H9 (cell line): Measurements from ENCODE around the gene EPB41L1. TPM values are rescaled to one million over a fixed set of nuclear protein-coding genes. Genes with fewer than 3 reads are reported as not detected.

Experiments
- DNase-seq: peaks from one replicate; pipeline ENCODE4 v3.0.0-alpha.2; 2017
- H2AFZ ChIP-seq: one replicate; pipeline ENCODE4 v1.6.1; 2013; ENCODE audit warnings: mild to moderate bottlenecking, low read length, control low read depth, moderate library complexity
- H2AK5ac ChIP-seq: 2 replicates; pipeline ENCODE4 v1.6.1; 2013; ENCODE audit warnings: low read length, control low read depth, mixed read lengths; ENCODE audit not compliant: insufficient read length
- H2BK120ac ChIP-seq: one replicate; pipeline ENCODE4 v1.6.1; 2013; ENCODE audit warnings: low read depth, mild to moderate bottlenecking, low read length, control low read depth, inconsistent platforms; ENCODE audit not compliant: poor library complexity, severe bottlenecking
- H2BK12ac ChIP-seq: 2 replicates; pipeline ENCODE4 v1.6.1; 2013; ENCODE audit warnings: low read length, control low read depth, mixed read lengths, low read depth; ENCODE audit not compliant: insufficient read length
- H2BK15ac ChIP-seq: 2 replicates; pipeline ENCODE4 v1.6.1; 2013; ENCODE audit warnings: low read depth, low read length, control low read depth
- H2BK20ac ChIP-seq: one replicate; pipeline ENCODE4 v1.6.1; 2013; ENCODE audit warnings: low read depth, mild to moderate bottlenecking, low read length, control low read depth, inconsistent platforms; ENCODE audit not compliant: poor library complexity, severe bottlenecking
- H2BK5ac ChIP-seq: 2 replicates; pipeline ENCODE4 v1.6.1; 2013; ENCODE audit warnings: low read length, control low read depth, mixed read lengths; ENCODE audit not compliant: insufficient read length
- H3K14ac ChIP-seq: 2 replicates; pipeline ENCODE4 v1.6.1; 2013; ENCODE audit warnings: low read length, control low read depth; ENCODE audit not compliant: insufficient read depth
- H3K18ac ChIP-seq: 2 replicates; pipeline ENCODE4 v1.6.1; 2013; ENCODE audit warnings: low read depth, mild to moderate bottlenecking, mixed read lengths, low read length, control low read depth; ENCODE audit not compliant: insufficient read length
- H3K23ac ChIP-seq: 2 replicates; pipeline ENCODE4 v1.6.1; 2013; ENCODE audit warnings: low read length, control low read depth, mixed read lengths, low read depth; ENCODE audit not compliant: insufficient read length
- H3K23me2 ChIP-seq: 2 replicates; pipeline ENCODE4 v1.6.1; 2013; ENCODE audit warnings: low read depth, mild to moderate bottlenecking, mixed read lengths, low read length, control low read depth; ENCODE audit not compliant: insufficient read length, poor library complexity, severe bottlenecking
- H3K27ac ChIP-seq: 2 replicates; pipeline ENCODE4 v1.5.1; 2013; ENCODE audit warnings: low read length, control low read depth, mixed read lengths, low read depth; ENCODE audit not compliant: insufficient read length
- H3K27me3 ChIP-seq: 2 replicates; pipeline ENCODE4 v1.6.1; 2013; ENCODE audit warnings: low read length, control low read depth, inconsistent platforms; ENCODE audit not compliant: insufficient read depth
- H3K4ac ChIP-seq: 2 replicates; pipeline ENCODE4 v1.6.1; 2013; ENCODE audit warnings: low read depth, mild to moderate bottlenecking, control low read depth, inconsistent platforms, low read length, moderate library complexity
- H3K4me1 ChIP-seq: 2 replicates; pipeline ENCODE4 v1.6.1; 2013; ENCODE audit warnings: low read length, control low read depth, inconsistent platforms; ENCODE audit not compliant: insufficient read depth
- H3K4me2 ChIP-seq: 2 replicates; pipeline ENCODE4 v1.6.1; 2013; ENCODE audit warnings: low read length, control low read depth, mixed read lengths; ENCODE audit not compliant: insufficient read length, insufficient read depth
- H3K56ac ChIP-seq: 2 replicates; pipeline ENCODE4 v1.6.1; 2013; ENCODE audit warnings: low read depth, mild to moderate bottlenecking, mixed read lengths, low read length, control low read depth; ENCODE audit not compliant: insufficient read length
- H3K79me1 ChIP-seq: 2 replicates; pipeline ENCODE4 v1.6.1; 2013; ENCODE audit warnings: low read depth, mild to moderate bottlenecking, moderate library complexity, low read length, control low read depth, inconsistent platforms; ENCODE audit not compliant: insufficient read depth, poor library complexity, severe bottlenecking
- H3K79me2 ChIP-seq: 2 replicates; pipeline ENCODE4 v1.6.1; 2013; ENCODE audit warnings: low read length, control low read depth, inconsistent platforms; ENCODE audit not compliant: insufficient read depth
- H3K9ac ChIP-seq: 2 replicates; pipeline ENCODE4 v1.6.1; 2013; ENCODE audit warnings: low read length, control low read depth, mixed read lengths; ENCODE audit not compliant: insufficient read length; ENCODE audit errors: extremely low read depth
- H3K9me3 ChIP-seq: one replicate; pipeline ENCODE4 v1.6.1; 2013; ENCODE audit warnings: low read depth, low read length, inconsistent platforms; ENCODE audit not compliant: control insufficient read depth
- H3T11ph ChIP-seq: one replicate; pipeline ENCODE4 v1.6.1; 2013; ENCODE audit warnings: mild to moderate bottlenecking, low read length, control low read depth, inconsistent platforms
- H4K20me1 ChIP-seq: one replicate; pipeline ENCODE4 v1.6.1; 2013; ENCODE audit not compliant: control insufficient read depth, insufficient read length, insufficient read depth
- H4K5ac ChIP-seq: 2 replicates; pipeline ENCODE4 v1.6.1; 2013; ENCODE audit warnings: low read depth, mild to moderate bottlenecking, mixed read lengths, low read length, control low read depth; ENCODE audit not compliant: insufficient read length
- H4K8ac ChIP-seq: replicated peaks from 2 replicates; pipeline ENCODE4 v1.6.1; 2013; ENCODE audit warnings: low read length, control low read depth, mixed read lengths, low read depth; ENCODE audit not compliant: insufficient read length
- H4K91ac ChIP-seq: 2 replicates; pipeline ENCODE4 v1.6.1; 2013; ENCODE audit warnings: low read depth, mild to moderate bottlenecking, moderate library complexity, mixed read lengths, low read length, control low read depth; ENCODE audit not compliant: insufficient read length
- H3K27ac Mint-ChIP-seq, 3 experiments: 2 replicates in 2 of 3; 3 replicates in 1 of 3; pipeline ENCODE4 v1.8.0; 2020 to 2021; ENCODE audit warnings: mixed read lengths in 3 of 3, mild to moderate bottlenecking in 1 of 3, moderate library complexity in 1 of 3
- H3K27me3 Mint-ChIP-seq: 2 replicates; pipeline ENCODE4 v1.8.0; 2021; ENCODE audit warnings: low read depth, mild to moderate bottlenecking, moderate library complexity, mixed read lengths
- H3K36me3 Mint-ChIP-seq, 3 experiments: 2 replicates in 2 of 3; 3 replicates in 1 of 3; pipeline ENCODE4 v1.8.0; 2020 to 2021; ENCODE audit warnings: low read depth in 3 of 3, mixed read lengths in 3 of 3; ENCODE audit not compliant: insufficient read depth in 1 of 3
- H3K4me1 Mint-ChIP-seq, 2 experiments: 2 replicates each; pipeline ENCODE4 v1.8.0; 2020; ENCODE audit warnings: mixed read lengths in 2 of 2
- H3K4me3 Mint-ChIP-seq, 2 experiments: 2 replicates in 1 of 2; 3 replicates in 1 of 2; pipeline ENCODE4 v1.8.0; 2020 to 2021; ENCODE audit warnings: mild to moderate bottlenecking in 2 of 2, mixed read lengths in 2 of 2, moderate library complexity in 1 of 2
- H3K9me3 Mint-ChIP-seq, 2 experiments: 2 replicates in 1 of 2; 3 replicates in 1 of 2; pipeline ENCODE4 v1.8.0; 2020; ENCODE audit warnings: mild to moderate bottlenecking in 2 of 2, mixed read lengths in 2 of 2, moderate library complexity in 1 of 2
- WGBS: extraction: QIAGEN DNeasy Blood & Tissue Kit; methylation state at CpG from one replicate; pipeline ENCODE4 v1.1.7; 2013; ENCODE audit warnings: missing lambda C conversion rate, low lambda C conversion rate, mixed read lengths; ENCODE audit not compliant: insufficient read length; ENCODE audit errors: extremely low coverage; 5-methylcytosine and 5-hydroxymethylcytosine counted together
- total RNA-seq: library from RNA; stranded (reverse); gene quantifications from 2 replicates; pipeline ENCODE4 v1.2.1, GENCODE V29; 2021
- TF ChIP-seq, protein P1 (sequence below): fragments of 200-600 bp; sonication (generic); conservative IDR thresholded peaks from 3 replicates; pipeline ENCODE4 v1.8.0; 2021; ENCODE audit warnings: antibody characterized with exemption, mild to moderate bottlenecking

EPB41L1 gene
- total RNA-seq, 1 experiment from 2014 or later: 31.1 TPM

DNA sequence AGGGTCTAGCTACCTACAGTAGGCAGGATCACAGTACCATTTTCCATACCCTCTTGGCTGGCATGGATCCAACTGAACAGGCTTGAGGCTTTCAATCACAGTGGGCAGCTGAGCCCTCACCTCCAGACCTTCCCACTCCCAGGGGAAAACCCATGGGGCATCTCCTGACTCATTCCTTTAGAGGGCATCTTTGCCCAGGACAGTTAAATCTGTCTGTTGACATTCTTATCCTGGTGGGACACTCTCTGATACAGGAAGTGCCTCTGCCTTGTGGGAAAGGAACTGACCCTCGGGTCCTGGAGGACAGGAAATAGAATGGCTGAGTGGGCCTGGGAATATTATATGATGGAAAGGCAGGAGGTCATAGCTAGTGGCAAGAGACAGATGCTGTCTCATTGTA, 10.2 kb upstream of the EPB41L1 start:
- H3K79me1 ChIP-seq: no peaks in the 10 kb centered on the region
- no peak overlapping the region for H3K23ac ChIP-seq
- H3K9ac ChIP-seq: no peak overlapping the region
- H4K91ac ChIP-seq: no peak overlapping the region
- no peak overlapping the region for H2BK120ac ChIP-seq
- no peaks in the 10 kb centered on the region for H3K27me3 ChIP-seq
- no peaks in the 10 kb centered on the region for H3K9me3 ChIP-seq
- H3K9me3 Mint-ChIP-seq: no peaks in the 10 kb centered on the region
- H2BK15ac ChIP-seq: no peak overlapping the region
- H4K20me1 ChIP-seq: no peaks in the 10 kb centered on the region
- H2AFZ ChIP-seq: no peak overlapping the region
- H3K56ac ChIP-seq: no peak overlapping the region
- H3K18ac ChIP-seq: no peak overlapping the region
- H2BK5ac ChIP-seq: no peak overlapping the region
- no peak overlapping the region; the same call in 1 of the 2 replicates for H3K14ac ChIP-seq
- H3K23me2 ChIP-seq: no peaks in the 10 kb centered on the region
- H3K4me3 Mint-ChIP-seq: no peak overlapping the region
- no CpG with 5 or more reads among the region's 1 CpG for WGBS
- no peaks in the 10 kb centered on the region for H3K4me1 ChIP-seq
- TF ChIP-seq, protein P1, sequence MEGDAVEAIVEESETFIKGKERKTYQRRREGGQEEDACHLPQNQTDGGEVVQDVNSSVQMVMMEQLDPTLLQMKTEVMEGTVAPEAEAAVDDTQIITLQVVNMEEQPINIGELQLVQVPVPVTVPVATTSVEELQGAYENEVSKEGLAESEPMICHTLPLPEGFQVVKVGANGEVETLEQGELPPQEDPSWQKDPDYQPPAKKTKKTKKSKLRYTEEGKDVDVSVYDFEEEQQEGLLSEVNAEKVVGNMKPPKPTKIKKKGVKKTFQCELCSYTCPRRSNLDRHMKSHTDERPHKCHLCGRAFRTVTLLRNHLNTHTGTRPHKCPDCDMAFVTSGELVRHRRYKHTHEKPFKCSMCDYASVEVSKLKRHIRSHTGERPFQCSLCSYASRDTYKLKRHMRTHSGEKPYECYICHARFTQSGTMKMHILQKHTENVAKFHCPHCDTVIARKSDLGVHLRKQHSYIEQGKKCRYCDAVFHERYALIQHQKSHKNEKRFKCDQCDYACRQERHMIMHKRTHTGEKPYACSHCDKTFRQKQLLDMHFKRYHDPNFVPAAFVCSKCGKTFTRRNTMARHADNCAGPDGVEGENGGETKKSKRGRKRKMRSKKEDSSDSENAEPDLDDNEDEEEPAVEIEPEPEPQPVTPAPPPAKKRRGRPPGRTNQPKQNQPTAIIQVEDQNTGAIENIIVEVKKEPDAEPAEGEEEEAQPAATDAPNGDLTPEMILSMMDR: no peak
- no peak overlapping the region for H3K27ac Mint-ChIP-seq
- no peak overlapping the region for H3K27ac ChIP-seq
- no peak overlapping the region for H3K4me2 ChIP-seq
- H4K5ac ChIP-seq: no peak overlapping the region
- H3K79me2 ChIP-seq: no peaks in the 10 kb centered on the region
- H3K36me3 Mint-ChIP-seq: no peaks in the 10 kb centered on the region
- no peak overlapping the region for H4K8ac ChIP-seq
- H2BK20ac ChIP-seq: no peak overlapping the region
- no peaks in the 10 kb centered on the region for H3K4me1 Mint-ChIP-seq
- no peak overlapping the region for H3K4ac ChIP-seq
- H3K27me3 Mint-ChIP-seq: peaks cover 1% of the 10 kb centered on the region; the same call in 1 of the 2 replicates
- no peak overlapping the region for H3T11ph ChIP-seq
- no peak overlapping the region for H2BK12ac ChIP-seq
- DNase-seq: no peak
- no peak overlapping the region for H2AK5ac ChIP-seq
